Measurements from ENCODE around the gene VAX1.

Gene VAX1

GRCh38 chr10:117163954-117164548 is 26.0 kb upstream of the VAX1 start:
- DNase-seq (ENCODE audit: low spot score) = no peak

GRCh38 chr10:117163061-117163953 is 25.2 kb upstream of the VAX1 start:
- no peak for DNase-seq (ENCODE audit: low spot score)

GRCh38 chr10:117162093-117163060 is 24.3 kb upstream of the VAX1 start:
- no peak for DNase-seq (ENCODE audit: low spot score)

- no peak for DNase-seq (ENCODE audit: low spot score)
Measured at GRCh38 chr10:117161386-117162033, 23.4 kb upstream of the VAX1 start.

- DNase-seq (ENCODE audit: low spot score) = no peak
Measured at GRCh38 chr10:117160567-117160966, 22.5 kb upstream of the VAX1 start.

- DNase-seq (ENCODE audit: low spot score) = no peak
Measured at GRCh38 chr10:117159390-117159789, 21.3 kb upstream of the VAX1 start.

- no peak for DNase-seq (ENCODE audit: low spot score)
Measured at GRCh38 chr10:117158297-117158696, 20.2 kb upstream of the VAX1 start.

GRCh38 chr10:117152668-117153067 is 14.6 kb upstream of the VAX1 start:
- no peak for DNase-seq (ENCODE audit: low spot score)

- DNase-seq (ENCODE audit: low spot score) = no peak
Measured at GRCh38 chr10:117148284-117148683, 10.2 kb upstream of the VAX1 start.

GRCh38 chr10:117145019-117145418 is 6.9 kb upstream of the VAX1 start:
- no peak for DNase-seq (ENCODE audit: low spot score)

- DNase-seq (ENCODE audit: low spot score) = no peak
Measured at GRCh38 chr10:117143103-117143823, 5.2 kb upstream of the VAX1 start.

- no peak for DNase-seq (ENCODE audit: low spot score)
Measured at GRCh38 chr10:117140525-117140902, 2.4 kb upstream of the VAX1 start.

GRCh38 chr10:117139581-117140524 is 1.8 kb upstream of the VAX1 start:
- no peak for DNase-seq (ENCODE audit: low spot score)

GRCh38 chr10:117138838-117139580 is 939 bp upstream of the VAX1 start:
- DNase-seq (ENCODE audit: low spot score) = no peak

GRCh38 chr10:117137031-117137910 is 799 bp downstream of the VAX1 start:
- no peak for DNase-seq (ENCODE audit: low spot score)

GRCh38 chr10:117136391-117136975 is 1.6 kb downstream of the VAX1 start:
- DNase-seq (ENCODE audit: low spot score) = no peak

- no peak for DNase-seq (ENCODE audit: low spot score)
Measured at GRCh38 chr10:117135480-117136140, 2.5 kb downstream of the VAX1 start.

GRCh38 chr10:117135026-117135372 is 3.1 kb downstream of the VAX1 start:
- DNase-seq (ENCODE audit: low spot score) = no peak

All from activated CD4-positive, alpha-beta T cell treated with anti-CD3 and anti-CD28 coated beads, Interleukin-2, Interleukin-4, amounts not matched to agents 100 ng/mL and 50 ng/mL, durations not matched to agents 16 hours and 8 hours (primary cell).